Activated T-cell treated with anti-CD3 and anti-CD28 coated beads, Interleukin-2, amount 50 U/mL, for 24 hours (primary cell): Measurements from ENCODE around the gene HRAS.

Source experiments
- DNase-seq: peaks from one replicate; pipeline ENCODE4 v3.0.0-alpha.2; 2020
- H3K27ac Mint-ChIP-seq: 2 replicates; pipeline ENCODE4 v1.8.0; 2020; ENCODE audit warnings: mild to moderate bottlenecking, mixed read lengths
- H3K27me3 Mint-ChIP-seq: 2 replicates; pipeline ENCODE4 v1.8.0; 2020; ENCODE audit warnings: mixed read lengths
- H3K36me3 Mint-ChIP-seq: 2 replicates; pipeline ENCODE4 v1.8.0; 2020; ENCODE audit warnings: low read depth, mixed read lengths
- H3K4me1 Mint-ChIP-seq: 2 replicates; pipeline ENCODE4 v1.8.0; 2020; ENCODE audit warnings: low read depth, mixed read lengths
- H3K4me3 Mint-ChIP-seq: 2 replicates; pipeline ENCODE4 v1.8.0; 2020; ENCODE audit warnings: mild to moderate bottlenecking, moderate library complexity, mixed read lengths
- H3K9me3 Mint-ChIP-seq: 2 replicates; pipeline ENCODE4 v1.8.0; 2020; ENCODE audit warnings: mixed read lengths

Gene HRAS

DNA sequence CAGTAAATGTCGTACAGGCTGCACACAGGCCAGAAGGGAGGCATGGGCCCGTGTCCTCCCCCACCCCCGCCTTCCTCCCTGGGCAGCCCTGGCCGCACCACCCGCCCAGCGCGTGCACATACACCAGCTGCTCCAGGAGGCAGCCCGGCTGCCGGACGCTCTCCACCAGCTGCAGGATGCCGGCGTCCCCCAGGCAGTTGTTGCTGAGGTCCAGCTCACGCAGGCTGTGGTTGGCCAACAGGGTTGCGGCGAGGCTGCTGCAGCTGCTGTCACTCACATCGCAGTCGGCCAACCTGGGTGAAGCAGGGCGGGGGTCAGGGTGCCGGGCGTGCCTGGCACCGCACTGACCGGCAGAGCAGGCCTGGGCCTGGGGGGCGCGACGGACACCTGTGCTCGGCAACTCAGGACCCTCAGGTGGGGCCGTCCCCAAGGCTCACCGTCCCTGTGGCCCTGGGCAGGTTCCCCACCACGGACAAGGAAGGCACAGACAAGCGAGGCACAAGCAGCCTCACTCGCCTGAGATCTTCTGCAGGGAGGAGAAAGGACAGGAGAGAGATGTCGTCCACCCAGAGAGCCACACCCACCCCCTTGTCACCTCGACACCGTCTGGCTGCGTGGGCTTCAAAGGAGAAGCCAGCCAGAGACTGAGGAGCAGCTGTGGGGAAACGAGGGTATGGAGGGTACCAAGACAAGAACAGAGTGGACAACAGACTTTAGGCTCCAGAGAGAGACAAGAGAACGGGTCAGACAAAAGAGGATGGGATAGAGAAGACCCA, 40.4 kb downstream of the HRAS start:
- Mint-ChIP-seq H3K4me3 (no peak overlapping the region), H3K27ac (peak overlapping the region; percentile 68)

DNA sequence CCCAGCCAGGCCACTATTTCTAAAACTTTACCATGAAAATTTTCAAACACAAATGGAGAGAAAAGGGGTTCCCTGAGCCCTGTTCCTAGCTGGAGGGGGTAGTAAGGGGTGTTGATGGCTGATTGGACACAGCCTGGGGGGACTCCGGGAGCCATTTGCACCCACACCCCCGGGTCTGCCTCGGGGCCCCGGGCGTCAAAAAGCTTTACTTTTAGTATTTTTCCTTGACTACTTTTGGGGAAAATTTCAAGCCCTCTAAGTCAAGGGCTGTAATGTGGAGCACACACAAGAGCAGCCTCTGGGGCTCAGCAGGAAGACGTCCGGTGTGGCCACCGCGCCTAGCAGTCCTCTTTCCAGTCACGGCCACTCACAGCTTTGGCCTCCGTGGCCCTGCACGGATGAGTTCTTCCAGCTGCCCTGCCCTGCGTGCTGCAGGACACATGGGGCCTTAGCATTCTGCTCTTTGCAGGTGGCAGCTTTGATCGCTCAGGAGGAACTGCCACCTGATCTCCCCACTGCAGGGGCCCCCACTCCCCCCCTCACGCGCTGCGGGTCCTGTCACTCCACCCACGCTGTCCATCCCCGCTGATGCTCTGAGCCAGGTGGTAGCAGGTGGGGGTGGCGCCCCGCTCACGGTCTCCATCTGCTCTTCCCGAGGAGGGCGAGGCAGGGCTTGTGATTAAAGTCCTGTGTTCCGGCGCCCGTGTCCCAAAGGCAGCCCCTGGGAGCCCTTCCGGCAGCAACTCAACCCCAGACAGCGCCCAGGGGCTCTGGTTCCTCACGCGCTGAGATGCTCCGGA, 42.7 kb downstream of the HRAS start:
- peaks cover 71% of the 10 kb centered on the region for H3K36me3 Mint-ChIP-seq
- peak overlapping the region; percentile 47 for H3K27ac Mint-ChIP-seq
- H3K27me3 Mint-ChIP-seq, result no peaks in the 10 kb centered on the region
- DNase-seq, result no peak
- no peak overlapping the region for H3K4me3 Mint-ChIP-seq
- peaks cover 5% of the 10 kb centered on the region for H3K4me1 Mint-ChIP-seq
- H3K9me3 Mint-ChIP-seq, result no peaks in the 10 kb centered on the region

More for the DNA sequence above, 40.4 kb downstream of the HRAS start:
- Mint-ChIP-seq H3K9me3 (no peaks in the 10 kb centered on the region), H3K4me1 (peaks cover 5% of the 10 kb centered on the region), H3K27me3 (no peaks in the 10 kb centered on the region), H3K36me3 (peaks cover 87% of the 10 kb centered on the region)
- DNase-seq, result no peak

DNA sequence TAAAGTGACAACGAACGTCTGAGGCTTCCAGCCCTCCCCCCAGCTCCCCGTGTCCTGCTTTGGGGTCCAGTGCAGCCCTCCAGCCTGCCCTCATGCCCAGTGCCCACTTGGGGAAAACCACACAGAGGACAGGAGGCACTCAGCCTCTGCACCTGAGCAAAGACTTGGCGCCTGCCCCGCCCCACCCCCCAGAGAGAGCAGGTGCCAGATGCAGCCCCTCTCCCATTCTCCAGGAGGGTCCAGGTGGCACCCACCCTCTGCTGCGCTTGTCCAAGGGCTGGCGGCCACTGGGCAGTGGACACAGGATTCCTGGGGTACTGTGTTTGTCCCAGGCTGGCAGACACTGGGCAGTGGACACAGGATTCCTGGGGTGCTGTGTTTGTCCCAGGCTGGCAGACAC, 44.0 kb downstream of the HRAS start:
- H3K9me3 Mint-ChIP-seq, result no peaks in the 10 kb centered on the region
- H3K4me1 Mint-ChIP-seq, result no peaks in the 10 kb centered on the region
- DNase-seq, result no peak
- peaks cover 60% of the 10 kb centered on the region for H3K36me3 Mint-ChIP-seq
- H3K27ac Mint-ChIP-seq, result no peak overlapping the region
- no peaks in the 10 kb centered on the region for H3K27me3 Mint-ChIP-seq
- H3K4me3 Mint-ChIP-seq, result no peak overlapping the region

DNA sequence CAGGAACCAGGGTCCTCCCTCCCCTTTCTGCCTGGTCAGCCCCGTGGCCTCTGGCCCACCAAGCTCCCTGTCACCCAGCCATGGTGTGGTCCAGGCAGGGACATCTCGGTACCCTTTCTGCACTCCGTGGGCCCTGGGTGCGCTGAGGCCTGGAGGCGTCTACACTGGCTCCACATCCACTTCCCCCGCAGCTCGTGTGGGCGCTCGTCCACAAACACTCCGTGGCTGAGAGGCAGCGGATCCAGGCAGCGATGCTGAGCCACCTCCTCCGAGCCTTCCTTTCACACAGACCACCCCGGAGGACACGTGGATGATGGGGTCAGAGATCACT, 44.5 kb downstream of the HRAS start:
- no peaks in the 10 kb centered on the region for H3K4me1 Mint-ChIP-seq
- H3K36me3 Mint-ChIP-seq, result peaks cover 56% of the 10 kb centered on the region
- no peak for DNase-seq
- H3K9me3 Mint-ChIP-seq, result no peaks in the 10 kb centered on the region
- no peak overlapping the region for H3K27ac Mint-ChIP-seq
- no peak overlapping the region for H3K4me3 Mint-ChIP-seq
- H3K27me3 Mint-ChIP-seq, result no peaks in the 10 kb centered on the region

DNA sequence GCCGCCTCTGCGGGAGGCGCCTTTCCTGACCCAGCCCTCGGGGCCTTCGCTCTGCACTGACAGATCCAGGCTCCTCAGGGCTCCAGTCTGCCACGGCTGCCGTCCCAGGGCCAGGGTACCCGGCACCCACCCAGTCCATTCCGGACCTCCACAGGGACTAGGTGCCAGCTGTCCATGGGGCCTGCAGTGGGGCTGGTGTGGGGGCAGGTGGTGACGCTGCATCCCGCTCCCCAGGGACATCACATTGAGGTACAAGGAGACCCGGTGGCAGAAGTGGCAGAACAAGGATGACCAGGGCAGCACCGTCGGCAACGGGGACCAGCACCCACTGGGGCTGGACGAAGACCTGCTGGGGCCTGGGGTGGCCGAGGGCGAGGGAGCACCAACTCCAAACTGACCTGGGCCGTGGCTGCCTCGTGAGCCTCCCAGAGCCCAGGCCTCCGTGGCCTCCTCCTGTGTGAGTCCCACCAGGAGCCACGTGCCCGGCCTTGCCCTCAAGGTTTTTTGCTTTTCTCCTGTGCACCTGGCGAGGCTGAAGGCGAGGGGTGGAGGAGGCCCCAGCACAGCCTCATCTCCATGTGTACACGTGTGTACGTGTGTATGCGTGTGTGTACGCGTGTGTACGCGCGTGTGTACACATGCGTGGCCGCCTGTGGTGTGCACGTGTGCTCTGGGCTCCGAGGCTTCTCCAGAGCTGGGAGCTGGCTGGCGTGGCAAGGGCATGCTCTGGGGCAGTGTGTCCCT, 45.0 kb downstream of the HRAS start:
- H3K4me1 Mint-ChIP-seq, result no peaks in the 10 kb centered on the region
- H3K27me3 Mint-ChIP-seq, result no peaks in the 10 kb centered on the region
- H3K9me3 Mint-ChIP-seq, result no peaks in the 10 kb centered on the region
- no peak overlapping the region for H3K27ac Mint-ChIP-seq
- H3K36me3 Mint-ChIP-seq, result peaks cover 50% of the 10 kb centered on the region
- H3K4me3 Mint-ChIP-seq, result no peak overlapping the region
- no peak for DNase-seq

DNA sequence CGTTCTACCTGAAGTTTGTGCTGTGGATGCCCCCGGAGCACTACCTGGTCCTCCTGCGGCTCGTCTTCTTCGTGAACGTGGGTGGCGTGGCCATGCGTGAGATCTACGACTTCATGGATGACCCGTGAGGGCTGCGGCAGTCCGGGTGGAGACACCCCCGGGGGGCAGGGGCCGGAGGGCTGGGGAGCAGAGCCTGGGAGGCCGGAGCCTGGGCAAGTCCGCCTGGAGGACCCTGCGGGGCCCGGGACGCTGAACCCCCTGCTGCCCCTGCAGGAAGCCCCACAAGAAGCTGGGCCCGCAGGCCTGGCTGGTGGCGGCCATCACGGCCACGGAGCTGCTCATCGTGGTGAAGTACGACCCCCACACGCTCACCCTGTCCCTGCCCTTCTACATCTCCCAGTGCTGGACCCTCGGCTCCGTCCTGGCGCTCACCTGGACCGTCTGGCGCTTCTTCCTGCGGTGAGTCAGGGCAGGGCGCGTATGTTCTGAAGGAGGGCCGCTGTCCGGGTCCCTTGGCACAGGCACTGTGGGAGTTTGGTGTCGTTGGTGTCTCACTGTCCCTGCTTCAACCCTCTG, 45.7 kb downstream of the HRAS start:
- DNase-seq, result no peak
- H3K36me3 Mint-ChIP-seq, result peaks cover 46% of the 10 kb centered on the region
- no peaks in the 10 kb centered on the region for H3K27me3 Mint-ChIP-seq
- H3K4me1 Mint-ChIP-seq, result no peaks in the 10 kb centered on the region
- no peaks in the 10 kb centered on the region for H3K9me3 Mint-ChIP-seq
- H3K4me3 Mint-ChIP-seq, result no peak overlapping the region
- H3K27ac Mint-ChIP-seq, result no peak overlapping the region

DNA sequence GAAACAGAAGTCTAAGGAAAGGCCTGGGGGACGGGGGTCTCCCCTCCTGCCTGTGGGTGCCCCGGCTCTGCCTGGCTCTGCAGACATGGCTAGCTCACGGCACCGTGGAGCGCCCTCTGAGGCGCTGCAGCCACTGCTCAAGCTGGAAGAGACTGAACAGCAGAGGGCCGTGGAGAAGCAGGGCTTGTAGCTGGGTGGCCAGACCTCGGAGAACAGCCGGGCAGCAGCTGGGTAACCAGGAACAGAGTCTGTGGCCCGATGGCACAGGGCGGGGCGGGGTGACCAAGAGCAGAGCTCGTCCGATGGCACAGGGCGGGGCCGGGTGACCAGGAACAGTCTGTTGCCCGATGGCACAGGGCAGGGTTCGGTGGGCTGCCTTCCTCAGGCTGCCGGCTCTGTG, 46.4 kb downstream of the HRAS start:
- Mint-ChIP-seq H3K36me3 (peaks cover 41% of the 10 kb centered on the region), H3K27ac (no peak overlapping the region), H3K9me3 (no peaks in the 10 kb centered on the region), H3K4me3 (no peak overlapping the region), H3K4me1 (no peaks in the 10 kb centered on the region), H3K27me3 (no peaks in the 10 kb centered on the region)
- DNase-seq, result no peak

DNA sequence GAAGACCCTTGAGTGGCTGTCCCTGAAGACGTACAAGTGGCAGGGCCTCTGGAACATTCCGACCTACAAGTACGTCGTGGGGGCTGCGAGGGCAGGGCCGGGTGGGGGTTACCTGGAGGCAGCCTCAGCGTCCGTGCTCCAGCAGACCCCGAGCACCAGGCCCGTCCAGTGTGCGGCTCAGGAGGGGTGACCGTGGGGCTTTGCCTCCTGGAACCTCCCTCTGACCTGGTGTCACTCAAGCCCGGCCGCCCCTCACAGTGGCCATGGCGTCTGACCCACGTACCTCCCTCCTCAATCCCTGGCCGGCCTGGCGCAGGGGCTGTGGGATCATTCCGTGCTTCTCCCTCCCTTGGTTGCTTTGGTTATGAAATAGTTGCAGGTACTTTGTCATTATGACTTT, 46.8 kb downstream of the HRAS start:
- no peak for DNase-seq
- Mint-ChIP-seq H3K36me3 (peaks cover 39% of the 10 kb centered on the region), H3K4me3 (no peak overlapping the region), H3K27ac (no peak overlapping the region), H3K27me3 (no peaks in the 10 kb centered on the region), H3K4me1 (no peaks in the 10 kb centered on the region), H3K9me3 (no peaks in the 10 kb centered on the region)

DNA sequence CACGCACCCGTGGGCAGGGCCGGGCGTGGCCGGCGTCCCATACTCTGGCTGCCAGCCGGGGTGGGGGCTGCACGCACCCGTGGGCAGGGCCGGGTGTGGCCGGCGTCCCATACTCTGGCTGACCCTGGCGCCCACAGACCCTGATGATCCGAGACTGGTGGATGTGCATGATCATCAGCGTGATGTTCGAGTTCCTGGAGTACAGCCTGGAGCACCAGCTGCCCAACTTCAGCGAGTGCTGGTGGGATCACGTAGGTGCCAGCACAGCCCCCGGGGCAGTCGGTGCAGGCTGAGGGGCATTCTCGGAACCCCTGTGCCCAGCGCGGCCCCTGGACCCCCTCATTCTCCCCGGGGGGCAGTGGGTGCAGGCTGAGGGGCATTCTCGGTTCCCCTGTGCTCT, 47.3 kb downstream of the HRAS start:
- no peak overlapping the region for H3K27ac Mint-ChIP-seq
- no peak for DNase-seq
- H3K9me3 Mint-ChIP-seq, result no peaks in the 10 kb centered on the region
- no peak overlapping the region for H3K4me3 Mint-ChIP-seq
- H3K27me3 Mint-ChIP-seq, result no peaks in the 10 kb centered on the region
- H3K36me3 Mint-ChIP-seq, result peaks cover 34% of the 10 kb centered on the region
- H3K4me1 Mint-ChIP-seq, result no peaks in the 10 kb centered on the region

DNA sequence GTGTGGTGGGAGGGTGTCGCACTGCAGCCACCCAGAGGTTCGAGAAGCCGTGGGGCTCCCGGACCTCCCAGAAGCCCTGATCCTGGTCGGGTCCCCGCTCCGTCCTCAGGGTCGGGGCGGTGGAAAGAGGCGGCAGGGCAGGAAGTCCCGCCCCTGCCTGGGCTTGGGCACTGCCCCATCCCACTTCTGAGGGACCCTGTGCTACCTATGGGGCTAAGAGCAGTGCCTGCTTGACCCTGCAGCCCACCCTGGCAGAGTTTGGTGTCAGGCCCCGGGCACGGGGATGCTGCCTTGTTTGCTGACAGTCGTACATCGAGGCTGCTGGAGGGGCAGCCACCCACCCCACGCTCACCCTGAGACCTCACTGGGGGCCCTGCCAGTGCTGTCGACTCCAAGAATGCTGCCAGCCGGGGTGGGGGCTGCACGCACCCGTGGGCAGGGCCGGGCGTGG, 47.8 kb downstream of the HRAS start:
- Mint-ChIP-seq H3K27ac (no peak overlapping the region), H3K4me3 (no peak overlapping the region), H3K36me3 (peaks cover 30% of the 10 kb centered on the region), H3K4me1 (no peaks in the 10 kb centered on the region), H3K27me3 (no peaks in the 10 kb centered on the region), H3K9me3 (no peaks in the 10 kb centered on the region)
- DNase-seq, result no peak

DNA sequence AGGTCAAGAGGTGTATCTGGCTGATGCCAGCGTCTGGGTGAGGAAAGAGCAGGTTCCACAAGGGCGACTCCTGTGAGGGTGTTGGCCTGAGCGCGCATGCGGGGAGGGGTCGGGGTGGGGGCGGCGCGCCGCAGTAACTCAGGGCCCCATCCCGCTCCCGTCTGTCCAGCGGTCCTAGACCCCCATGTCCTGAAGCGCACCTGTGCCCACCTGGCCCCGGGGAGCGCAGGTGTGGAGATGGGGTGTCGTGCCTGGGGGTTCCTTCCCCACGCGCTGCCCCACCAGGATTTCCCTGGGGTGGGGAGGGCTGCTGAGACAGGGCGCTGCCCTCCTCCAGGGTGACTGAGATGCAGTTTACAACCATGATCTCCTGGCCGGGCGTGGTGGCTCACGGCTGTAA, 49.2 kb downstream of the HRAS start:
- Mint-ChIP-seq H3K27ac (no peak overlapping the region), H3K9me3 (no peaks in the 10 kb centered on the region), H3K4me3 (no peak overlapping the region), H3K4me1 (no peaks in the 10 kb centered on the region), H3K27me3 (no peaks in the 10 kb centered on the region), H3K36me3 (peaks cover 22% of the 10 kb centered on the region)
- no peak for DNase-seq

DNA sequence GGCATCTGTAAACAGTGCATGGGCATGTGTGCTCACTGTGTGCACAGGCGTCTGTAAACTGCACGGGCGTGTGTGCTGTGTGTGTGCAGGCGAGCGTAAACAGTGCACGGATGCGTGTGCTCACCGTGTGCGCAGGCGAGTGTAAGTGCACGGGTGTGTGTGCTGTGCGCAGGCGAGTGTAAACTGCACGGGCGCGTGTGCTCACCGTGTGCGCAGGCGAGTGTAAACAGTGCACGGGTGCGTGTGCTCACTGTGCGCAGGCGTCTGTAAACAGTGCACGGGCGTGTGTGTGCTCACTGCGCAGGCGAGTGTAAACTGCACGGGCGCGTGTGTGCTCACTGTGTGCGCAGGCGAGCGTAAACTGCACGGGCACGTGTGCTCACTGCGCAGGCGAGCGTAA, 50.8 kb downstream of the HRAS start:
- no peaks in the 10 kb centered on the region for H3K27me3 Mint-ChIP-seq

More for the DNA sequence above, 50.8 kb downstream of the HRAS start:
- peaks cover 17% of the 10 kb centered on the region for H3K36me3 Mint-ChIP-seq
- H3K27ac Mint-ChIP-seq, result no peak overlapping the region
- no peak overlapping the region for H3K4me3 Mint-ChIP-seq
- H3K9me3 Mint-ChIP-seq, result no peaks in the 10 kb centered on the region
- H3K4me1 Mint-ChIP-seq, result no peaks in the 10 kb centered on the region
- DNase-seq, result no peak
